Activated T-helper 1 cell treated with anti-CD3 and anti-CD28 coated beads, Interleukin-2, amount 50 U/mL, for 16 hours (primary cell): ENCODE data around the gene CCDC85B.

Source experiments
- DNase-seq, 2 donors: peaks; one replicate each; pipeline ENCODE4 v3.0.0-alpha.2; 2020; ENCODE audit warnings: low read depth in 1 of 2, low spot score in 1 of 2

The CCDC85B gene

DNA sequence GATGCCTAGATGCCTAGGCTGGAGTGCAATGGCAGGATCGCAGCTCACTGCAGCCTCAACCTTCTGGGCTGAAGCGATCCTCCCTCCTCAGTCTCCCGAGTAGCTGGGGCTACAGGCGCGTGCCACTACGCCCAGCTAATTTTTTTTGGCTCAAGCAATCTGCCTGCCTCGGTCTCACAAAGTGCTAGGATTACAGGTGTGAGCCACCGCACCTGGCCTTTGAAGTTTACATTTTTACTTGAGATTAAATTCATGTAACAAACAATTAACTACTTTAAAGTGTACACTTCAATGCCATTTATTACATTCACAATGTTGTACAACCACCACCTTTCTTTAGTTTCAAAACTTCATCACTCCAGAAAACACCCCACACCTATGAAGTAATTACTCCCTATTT lies 13.2 kb downstream of the CCDC85B start:
- DNase-seq = no peak

DNA sequence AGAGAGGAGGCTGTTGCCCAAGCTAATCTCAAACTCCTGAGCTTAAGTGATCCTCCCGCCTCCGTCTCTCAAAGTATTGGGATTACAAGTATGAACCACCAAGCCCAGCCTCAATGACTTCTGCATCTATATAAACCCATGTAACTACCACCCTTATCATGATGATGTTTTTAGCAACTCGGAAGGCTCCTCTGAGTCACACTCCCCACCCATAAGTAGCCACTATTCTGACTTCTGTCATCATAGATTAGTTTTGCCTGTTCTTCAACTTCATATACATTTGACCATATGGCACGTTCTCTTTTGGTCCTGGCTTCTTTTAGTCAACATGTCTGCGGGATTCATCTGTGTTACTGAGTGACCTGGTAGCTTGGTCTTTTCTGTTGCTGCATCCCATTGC lies 16.1 kb downstream of the CCDC85B start:
- DNase-seq = no peak

DNA sequence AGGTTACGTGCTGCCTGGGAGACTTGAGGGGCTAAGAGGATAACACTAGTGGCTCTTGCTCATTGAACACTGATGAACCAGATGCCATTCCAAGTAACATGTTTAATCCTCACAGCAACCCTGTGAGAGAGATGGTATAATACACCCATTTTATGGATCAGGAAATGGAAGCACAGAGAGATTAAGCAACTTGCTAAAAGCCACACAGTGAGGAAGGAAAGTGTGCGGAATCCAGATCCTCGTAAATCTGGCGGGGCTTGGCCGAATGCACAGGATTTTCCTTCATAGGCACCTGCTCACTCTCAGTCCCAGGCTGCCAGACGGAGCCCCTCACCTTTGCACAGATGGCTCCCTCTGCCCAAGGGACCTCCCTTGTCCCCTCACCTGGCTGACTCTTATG lies 17.4 kb downstream of the CCDC85B start:
- DNase-seq = no peak

DNA sequence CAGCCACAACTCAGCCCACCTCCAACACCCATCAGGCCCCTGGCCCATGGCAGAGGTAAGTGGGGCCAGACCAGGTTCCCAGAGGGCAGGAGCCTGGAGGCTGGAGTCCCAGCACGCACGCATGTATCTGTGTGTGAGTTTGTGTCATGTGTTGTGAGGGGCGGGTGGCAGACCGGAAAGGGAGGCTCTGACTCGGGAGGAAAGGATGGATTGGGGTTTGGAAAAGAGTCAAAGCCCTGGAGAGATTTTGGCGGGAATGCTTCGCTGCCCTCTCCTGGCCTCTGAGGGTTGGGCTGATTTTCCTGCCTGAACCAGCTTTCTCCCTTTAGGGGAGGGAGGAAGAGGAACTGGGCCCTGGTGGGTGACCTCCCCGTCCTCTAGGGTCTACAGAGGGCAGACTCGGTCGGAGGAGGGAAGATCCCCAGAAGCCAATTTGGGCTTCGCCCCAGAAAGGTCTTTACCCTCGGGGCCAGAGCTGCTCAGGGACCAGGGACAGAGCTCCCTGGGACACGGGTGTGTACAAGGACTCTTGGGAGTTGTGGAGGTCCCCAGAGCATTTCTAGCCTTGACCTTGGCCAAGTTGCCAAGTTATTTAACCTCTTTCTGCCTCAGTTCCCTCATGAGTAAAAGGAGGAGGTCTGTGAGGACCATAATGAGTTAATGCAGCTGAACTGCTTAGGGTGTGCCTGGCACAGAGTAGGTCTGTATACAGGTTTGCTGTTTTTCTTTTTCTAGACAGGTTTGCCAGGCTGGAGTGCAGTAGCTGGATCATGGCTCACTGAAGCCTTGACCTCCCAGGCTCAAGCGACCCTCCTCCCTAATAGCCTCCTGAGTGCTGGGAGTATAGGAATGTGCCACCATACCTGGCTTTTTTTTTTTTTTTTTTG lies 21.5 kb downstream of the CCDC85B start:
- no peak for DNase-seq

DNA sequence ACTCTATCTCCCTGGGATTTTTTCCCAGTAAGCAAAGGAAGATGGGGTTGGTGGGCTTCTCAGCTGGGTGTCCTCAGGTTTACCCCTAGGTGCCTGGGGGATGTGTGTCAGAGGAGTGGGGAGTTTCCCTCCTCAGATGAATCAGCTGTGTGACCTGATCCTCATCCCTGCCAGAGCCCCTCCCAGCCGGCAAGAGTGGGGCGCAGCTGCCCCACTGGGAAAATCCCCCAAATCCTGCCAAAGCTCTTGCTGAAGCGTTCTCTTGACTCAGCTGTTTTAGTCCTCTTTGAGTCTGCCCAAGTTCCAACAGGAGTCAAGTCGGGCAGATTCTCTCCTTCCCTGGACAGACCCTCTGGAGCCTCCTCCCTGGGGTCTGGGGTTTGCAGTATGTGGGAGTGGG lies 22.4 kb downstream of the CCDC85B start:
- no peak for DNase-seq

DNA sequence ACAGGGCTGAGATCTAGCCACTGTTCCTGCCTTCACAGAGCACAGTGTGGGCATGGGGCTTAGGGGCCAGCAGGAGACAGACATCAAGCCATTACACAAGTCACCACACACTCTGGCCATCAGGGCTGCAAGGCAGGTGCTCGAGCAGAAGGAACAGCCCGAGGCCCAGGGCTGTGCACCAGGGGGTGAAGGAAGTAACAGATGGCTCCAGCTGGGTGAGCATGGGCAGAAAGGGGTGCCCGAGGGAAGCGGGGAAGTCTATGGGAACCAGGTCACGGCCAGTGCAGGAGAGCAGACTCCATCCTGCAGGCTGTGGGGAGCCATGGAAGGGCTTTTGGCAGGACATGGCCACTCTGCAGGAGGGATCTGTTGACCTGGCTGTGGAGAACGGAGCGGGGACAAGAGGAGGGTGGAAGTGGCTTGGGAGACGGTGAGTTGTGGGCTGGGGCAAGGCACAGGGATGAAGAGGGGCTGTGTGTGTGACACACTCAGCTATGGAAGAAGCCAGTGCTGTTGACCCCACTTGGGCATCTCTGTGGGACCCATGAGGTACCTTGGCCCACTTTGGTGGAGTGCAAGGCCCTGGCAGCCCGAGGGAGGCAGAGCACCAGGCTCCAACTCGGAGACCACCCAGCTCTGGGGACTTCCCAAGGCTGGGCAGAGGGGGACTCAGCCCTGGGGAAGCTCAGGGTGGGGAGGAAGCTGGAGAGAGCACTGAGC lies 24.8 kb downstream of the CCDC85B start:
- no peak for DNase-seq

DNA sequence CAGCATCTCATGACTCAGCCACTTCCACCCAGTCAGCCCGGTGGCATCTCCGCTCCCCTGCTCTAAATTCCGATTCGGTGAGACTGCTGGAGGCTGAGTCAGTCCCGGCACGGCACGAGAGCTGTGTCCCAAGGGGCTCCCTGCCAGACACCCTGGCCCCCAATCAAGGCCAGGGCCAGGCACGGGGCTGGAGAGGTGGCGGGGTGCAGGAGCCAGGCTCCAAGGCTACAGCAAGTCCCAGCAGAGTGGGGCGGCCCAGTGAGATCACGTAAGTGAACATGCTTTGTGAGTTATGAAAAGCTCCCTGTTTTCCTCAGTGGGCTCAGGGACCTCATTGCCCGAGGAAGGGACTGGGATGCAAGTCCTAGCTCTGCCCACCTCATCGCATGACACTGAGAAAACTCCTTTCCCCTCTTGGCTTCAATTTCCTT lies 25.4 kb downstream of the CCDC85B start:
- DNase-seq = no peak

DNA sequence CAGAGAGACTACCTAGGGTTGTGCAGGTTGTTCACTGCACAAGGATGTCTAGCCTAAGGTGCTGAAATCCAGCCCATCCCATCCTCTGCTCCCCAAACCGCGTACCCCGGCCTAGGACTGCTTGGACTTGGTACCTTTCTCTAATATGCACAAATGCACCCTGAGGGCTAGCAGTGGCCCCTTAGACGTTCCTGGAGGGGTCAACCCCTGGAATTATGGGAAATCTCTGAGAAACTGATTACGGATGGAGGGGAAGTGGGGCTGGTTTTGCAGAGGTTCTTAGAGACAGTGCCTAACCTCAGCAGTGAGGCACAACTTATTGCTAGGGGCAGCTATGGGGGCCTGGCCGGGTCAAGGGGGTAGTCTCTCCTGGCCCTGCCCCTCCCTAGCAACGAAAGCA lies 25.9 kb downstream of the CCDC85B start:
- DNase-seq = no peak

DNA sequence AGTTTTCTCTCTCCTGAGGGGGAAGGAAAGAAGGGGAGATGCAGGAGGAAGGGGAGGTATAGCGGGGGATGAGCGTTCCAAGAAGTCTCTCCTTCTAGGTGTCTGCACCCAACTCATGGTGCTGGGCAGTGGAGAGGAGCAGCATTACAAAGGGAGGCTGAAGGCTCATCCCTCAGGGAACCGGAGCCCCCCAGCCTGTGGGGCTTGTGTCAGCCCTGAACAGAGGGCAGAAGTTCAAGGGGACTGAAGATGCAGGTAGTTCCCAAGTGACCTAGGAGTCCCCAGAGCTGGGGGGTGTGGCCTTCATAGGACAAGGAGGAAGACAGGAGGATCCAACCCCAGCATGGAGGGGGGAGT lies 26.6 kb downstream of the CCDC85B start:
- DNase-seq = no peak

DNA sequence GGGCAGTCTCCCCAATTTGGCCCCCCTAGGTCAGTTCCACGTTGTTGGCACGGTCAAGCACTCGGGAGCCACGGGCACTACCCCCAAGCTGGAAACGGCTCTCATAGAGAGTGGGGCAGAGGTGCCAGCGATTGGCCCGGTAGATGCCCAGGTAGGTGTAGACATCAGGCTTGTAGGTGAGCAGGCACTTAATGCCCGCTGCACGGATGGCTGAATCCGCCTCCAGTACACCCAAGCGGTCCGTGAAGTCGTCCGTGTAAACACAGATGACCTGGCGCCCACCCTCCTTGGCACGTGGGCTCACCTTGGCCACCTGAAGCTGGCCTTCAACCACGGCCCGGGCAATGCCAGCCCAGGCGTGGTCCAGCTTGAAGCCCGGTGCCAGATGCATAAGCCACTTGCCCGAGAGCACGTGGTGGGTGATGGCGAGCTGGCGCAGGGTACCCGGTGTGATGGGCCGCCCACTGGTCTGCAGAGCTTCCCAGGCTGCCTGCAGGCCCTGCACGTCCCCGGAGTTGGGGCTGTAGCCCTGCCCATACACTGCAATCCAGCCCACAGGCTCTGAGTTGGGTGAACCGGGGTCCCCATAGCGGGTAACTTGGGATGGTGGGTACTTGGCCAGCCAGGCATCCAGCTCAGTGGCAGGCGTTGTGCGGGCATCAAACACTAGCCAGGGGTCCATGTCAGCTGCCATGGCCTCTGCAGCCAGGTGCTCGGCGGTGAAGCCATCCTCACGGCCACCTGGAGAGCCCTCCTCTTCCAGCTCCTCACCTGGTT lies 27.1 kb downstream of the CCDC85B start:
- no peak for DNase-seq

DNA sequence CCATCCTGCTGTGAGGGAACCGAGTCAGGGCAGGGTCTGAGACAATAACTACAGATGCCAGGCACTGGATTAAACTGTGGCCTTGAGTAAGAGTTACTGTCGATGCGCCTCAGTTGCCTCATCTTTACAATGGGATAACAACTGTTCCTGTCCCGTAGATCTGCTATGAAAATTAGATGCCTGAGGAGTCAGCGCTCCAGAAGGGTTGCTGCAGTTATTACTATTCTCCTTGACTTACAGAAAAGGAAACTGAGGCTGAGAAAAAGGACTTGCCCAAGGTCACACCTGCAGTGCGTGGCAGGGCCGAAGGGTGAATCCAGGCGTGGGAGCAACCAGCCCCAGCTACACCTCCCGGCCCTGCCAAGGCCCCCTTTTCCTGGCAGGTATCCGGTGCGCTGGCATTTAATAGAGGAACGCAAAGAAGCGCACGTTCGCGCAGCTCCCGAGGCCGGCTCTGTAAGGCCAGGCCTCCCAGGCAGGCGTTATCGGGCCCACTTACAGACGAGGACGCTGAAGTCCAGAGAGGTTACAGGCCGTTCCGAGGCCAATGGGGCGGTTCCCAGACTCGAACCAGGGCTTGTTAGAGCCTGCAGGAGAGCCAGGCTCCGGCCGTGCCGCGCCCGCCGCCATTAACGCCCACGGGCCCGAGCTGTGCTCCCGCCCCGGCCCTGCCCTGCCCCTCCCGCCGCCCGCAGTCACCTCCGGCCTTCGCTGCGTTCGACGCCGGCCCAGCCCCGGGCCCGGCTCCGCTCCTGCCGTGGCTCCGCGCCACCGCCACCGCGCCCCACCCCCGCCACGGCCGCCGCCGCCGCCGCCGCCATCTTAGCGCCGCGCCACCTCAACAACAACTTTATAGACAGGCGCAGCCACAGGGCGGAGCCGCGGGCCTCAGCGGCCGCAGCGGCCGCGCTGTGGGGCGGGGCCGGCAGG lies 28.0 kb downstream of the CCDC85B start, which contains the start of gene C11orf68:
Gene C11orf68 (minus strand): TSS at position 852 of the 930 bp plus-strand sequence. CDS start 31 bp downstream, at position 821.
- peak in 1 of 2 donors; percentile 10 for DNase-seq

DNA sequence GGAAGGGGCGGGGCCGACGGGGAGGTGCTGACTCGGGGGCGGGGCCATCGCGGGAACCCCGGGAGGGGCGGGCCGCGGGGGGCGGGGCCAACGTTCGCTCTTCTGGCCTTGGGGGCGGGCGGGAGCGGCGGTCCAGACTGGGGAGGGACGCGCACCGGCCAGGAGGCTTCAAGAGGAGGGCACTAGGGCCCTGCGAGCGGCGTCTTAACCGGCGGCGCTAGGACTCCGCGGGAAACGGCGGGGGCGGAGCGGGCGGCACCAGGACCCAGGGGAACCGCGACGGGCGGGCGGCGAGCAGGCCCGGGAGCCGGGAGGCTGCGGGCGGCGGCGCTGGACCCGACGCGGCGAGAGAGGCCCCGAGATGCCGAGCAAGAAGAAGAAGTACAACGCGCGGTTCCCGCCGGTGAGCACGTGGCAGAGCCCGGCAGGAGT lies 28.7 kb downstream of the CCDC85B start, which contains the start of gene DRAP1:
Gene DRAP1 (plus strand): TSS at position 286 of the 432 bp plus-strand sequence. CDS start 76 bp downstream, at position 362.
- DNase-seq = peak; percentile 98 to 100

DNA sequence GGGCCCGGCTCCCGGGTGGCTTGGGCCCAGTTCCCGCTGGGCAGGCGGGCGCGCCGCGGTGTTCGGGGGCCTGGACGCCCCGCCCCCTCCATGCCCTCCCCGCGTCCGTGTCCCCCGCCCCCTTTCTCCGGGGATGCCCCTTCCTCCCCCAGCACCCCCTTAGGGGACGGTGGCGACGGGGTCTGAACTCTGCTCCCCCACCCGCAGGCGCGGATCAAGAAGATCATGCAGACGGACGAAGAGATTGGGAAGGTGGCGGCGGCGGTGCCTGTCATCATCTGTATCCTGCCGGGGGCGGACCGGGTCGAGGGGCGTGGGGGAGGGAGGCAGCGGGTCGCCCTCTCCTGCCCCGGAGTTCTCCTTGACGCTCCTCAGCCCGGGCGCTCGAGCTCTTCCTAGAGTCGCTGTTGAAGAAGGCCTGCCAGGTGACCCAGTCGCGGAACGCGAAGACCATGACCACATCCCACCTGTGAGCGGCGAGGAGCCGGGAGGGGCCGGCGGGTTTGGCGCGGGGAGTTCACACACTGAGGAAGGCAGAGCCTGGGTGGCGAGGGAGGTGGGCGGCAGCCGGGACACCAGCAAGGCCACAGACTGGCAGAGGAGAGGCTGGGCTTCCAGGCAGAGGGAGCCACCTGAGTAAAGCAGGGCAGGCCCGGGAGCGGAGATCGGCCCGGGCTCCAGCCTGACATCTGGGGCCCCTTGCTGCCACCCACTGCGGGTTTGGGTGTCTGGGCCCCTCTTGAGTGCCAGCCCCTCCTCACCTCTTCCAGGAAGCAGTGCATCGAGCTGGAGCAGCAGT lies 29.3 kb downstream of the CCDC85B start:
- DNase-seq = peak in 1 of 2 donors; percentile 28

DNA sequence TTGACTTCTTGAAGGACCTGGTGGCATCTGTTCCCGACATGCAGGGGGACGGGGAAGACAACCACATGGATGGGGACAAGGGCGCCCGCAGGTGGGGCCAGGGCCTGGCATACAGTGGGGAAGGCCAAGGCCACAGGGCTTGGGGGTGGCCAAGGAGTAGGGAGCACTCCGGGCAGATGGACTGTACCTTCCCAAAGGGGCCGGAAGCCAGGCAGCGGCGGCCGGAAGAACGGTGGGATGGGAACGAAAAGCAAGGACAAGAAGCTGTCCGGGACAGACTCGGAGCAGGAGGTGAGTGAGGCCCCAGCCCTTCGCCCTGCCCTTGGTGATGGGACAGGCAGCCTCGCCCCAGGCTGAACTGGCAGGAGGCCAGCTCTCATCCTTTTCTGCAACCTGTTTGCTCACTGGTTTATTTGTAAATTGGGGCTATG lies 29.9 kb downstream of the CCDC85B start:
- DNase-seq = no peak

DNA sequence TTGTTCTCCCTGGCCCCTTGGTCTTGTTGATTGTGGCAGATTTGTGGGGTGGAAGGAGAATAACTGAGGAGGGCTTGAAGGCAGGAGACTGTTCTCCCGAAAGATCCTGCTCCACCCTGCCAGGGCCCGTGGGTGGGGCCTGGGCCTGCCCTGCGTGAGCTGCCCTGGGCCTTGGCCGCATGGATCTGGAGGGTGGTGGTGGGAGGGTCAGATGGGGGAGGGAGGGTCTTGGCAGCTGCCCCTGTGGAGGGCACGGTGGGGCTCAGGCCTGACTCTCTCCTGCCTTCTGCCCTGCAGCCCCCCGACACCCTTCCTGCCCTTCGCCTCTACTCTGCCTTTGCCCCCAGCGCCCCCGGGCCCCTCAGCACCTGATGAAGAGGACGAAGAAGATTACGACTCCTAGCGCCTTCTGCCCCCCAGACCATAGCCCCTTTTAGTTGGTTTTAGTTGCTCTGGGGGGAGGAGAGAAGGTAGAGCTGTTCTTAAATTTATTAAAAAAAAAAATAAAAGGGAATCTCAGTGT lies 30.6 kb downstream of the CCDC85B start:
- DNase-seq = no peak

DNA sequence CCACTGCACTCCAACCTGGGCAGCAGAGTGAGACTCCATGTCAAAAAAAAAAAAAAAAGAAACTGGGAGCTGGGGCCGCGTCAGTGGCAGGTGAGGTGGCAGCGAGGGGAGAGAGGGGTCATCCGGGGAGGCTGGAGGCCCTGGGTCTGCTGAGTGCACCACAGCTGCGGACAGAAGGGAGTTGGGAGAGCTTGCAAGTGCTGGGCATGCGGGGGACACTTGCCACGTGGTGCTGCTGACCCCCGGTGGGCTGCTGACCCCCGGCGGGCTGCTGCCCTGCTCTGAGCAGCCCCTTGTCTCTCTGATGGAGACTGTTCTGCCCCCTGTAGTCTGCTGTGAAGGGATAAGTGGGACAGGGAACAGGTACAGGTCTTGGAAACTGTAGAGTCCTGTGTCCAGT lies 31.4 kb downstream of the CCDC85B start:
- no peak for DNase-seq

DNA sequence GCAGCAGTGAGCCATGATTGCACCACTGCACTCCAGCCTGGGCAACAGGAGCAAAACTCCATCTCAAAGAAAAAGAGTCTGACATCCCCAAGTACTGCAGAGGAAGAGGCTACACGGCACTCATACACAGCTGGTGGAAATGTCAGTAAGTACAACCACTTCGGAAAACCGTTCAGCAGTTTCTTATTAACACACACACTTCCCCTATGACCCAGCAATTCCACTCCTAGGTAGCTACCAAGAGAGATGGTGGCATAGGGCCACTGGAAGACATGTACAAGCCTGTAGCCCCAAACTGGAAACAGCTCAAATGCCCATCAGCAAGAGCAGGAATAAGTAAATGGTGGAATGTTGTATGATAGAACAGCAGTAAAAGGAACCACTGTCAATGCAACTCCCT lies 32.1 kb downstream of the CCDC85B start:
- DNase-seq = no peak

DNA sequence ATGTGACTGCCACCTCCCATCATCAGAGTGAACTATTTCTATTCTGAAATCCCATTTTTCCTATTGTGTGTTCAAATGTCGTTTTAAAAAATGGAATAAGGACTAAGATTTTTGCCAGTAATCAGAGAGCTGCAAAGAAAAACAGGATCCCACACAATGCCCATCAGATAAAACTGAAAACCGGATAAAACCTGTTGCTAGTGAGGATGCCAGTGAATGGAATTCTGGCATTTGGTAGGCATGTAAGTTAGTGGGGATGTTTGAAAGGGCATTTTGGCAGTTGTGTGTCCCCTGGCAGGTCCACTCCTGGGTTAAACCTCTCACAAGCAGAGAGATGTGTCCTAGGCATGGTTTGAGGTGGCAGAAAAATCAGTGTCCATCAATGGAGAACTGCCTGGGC lies 34.9 kb downstream of the CCDC85B start:
- DNase-seq = no peak

DNA sequence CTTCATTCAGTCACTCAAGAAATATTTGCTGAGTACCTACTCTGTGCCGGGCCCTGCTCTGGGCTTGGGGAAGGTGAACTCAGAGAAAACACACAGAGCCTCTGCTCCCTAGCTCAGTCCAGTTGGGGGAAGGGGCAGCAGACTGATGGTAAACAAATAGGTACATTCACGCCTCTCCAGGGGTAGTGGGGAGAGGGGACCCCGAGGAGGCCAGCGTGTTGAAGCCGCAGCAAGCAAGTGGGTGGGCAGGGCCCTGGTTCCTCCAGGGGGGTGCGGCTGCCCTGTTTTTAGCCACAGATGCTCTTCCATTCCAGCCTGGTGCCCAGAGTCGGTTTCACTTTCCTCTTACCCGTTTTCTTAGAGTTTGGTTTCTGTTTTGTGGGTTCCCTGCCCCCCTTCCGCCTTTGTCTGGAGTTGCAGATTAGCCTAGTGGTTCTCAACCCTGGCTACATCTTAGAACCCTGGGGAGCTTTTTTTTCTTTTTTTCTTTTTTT lies 37.5 kb downstream of the CCDC85B start:
- DNase-seq = peak; percentile 44 to 58
